ENCODE measurements around the gene GRM7. TPM values are rescaled to one million over a fixed set of nuclear protein-coding genes. Genes with fewer than 3 reads are reported as not detected.

Gene GRM7
- total and polyA plus RNA-seq, 2 of the 4 experiments (the other 2 are of a cell fraction): not detected

- Histone ChIP-seq H3K9me1 (ENCODE audit: insufficient read depth, low read length) (no peaks in the 10 kb centered on the region), H3K4ac (ENCODE audit: low read depth, low read length) (no peak overlapping the region), H3K56ac (ENCODE audit: extremely low read depth, insufficient read depth, low read length) (no peak overlapping the region), H2AK9ac (replicated peaks; ENCODE audit: low read depth, low read length, poor library complexity) (no peak overlapping the region), H2BK120ac (ENCODE audit: low read depth, low read length) (no peak overlapping the region), H2BK15ac (ENCODE audit: low read depth, low read length) (no peak overlapping the region), H3K4me2 (ENCODE audit: low read depth, low read length) (no peak overlapping the region), H2AFZ (replicated peaks; ENCODE audit: low read length, poor library complexity) (no peak overlapping the region), H3K9me3 (ENCODE audit: control insufficient read depth, insufficient read depth, low read length) (peaks cover 5% of the 10 kb centered on the region), H2AK5ac (ENCODE audit: low read depth, low read length) (no peak overlapping the region), H2BK20ac (ENCODE audit: low read depth, low read length) (no peak overlapping the region), H4K5ac (ENCODE audit: low read depth, low read length) (no peak overlapping the region), H3K14ac (replicated peaks; ENCODE audit: low read depth, low read length) (no peak overlapping the region), H2BK5ac (ENCODE audit: low read depth, low read length, poor library complexity, severe bottlenecking) (no peak overlapping the region), H3K79me1 (ENCODE audit: low read depth in 1 of 2, low read length in 2 of 2) (no peaks in the 10 kb centered on the region), H4K8ac (ENCODE audit: low read depth in 2 of 2, low read length in 2 of 2) (no peak overlapping the region), H4K91ac (ENCODE audit: insufficient read depth, low read depth, low read length) (no peak overlapping the region), H3K36me3 (ENCODE audit: control insufficient read depth, insufficient read depth, low read length) (no peaks in the 10 kb centered on the region), H3K27ac (ENCODE audit: insufficient read depth, low read length) (no peak overlapping the region), H3K27me3 (ENCODE audit: control insufficient read depth, insufficient read depth, low read length) (no peaks in the 10 kb centered on the region), H3K9ac (ENCODE audit: low read depth, low read length) (no peak overlapping the region), H3K23ac (ENCODE audit: low read depth, low read length) (no peak overlapping the region), H3K4me1 (ENCODE audit: control insufficient read depth, insufficient read depth, low read length) (no peaks in the 10 kb centered on the region), H3K4me3 (ENCODE audit: insufficient read depth, low read depth, low read length) (no peak overlapping the region), H3K18ac (ENCODE audit: low read depth, low read length) (no peak overlapping the region), H4K20me1 (ENCODE audit: insufficient read depth, low read length) (no peaks in the 10 kb centered on the region)
- in situ Hi-C loops (cut with MboI; ENCODE audit: low sequenced_read_pairs): no loop called here
- dilution Hi-C loops (cut with HindIII; ENCODE audit: low sequenced_read_pairs, unreplicated experiment): no loop called here
- ChIA-PET CTCF (no interaction called here), POLR2A (ENCODE audit: unreplicated experiment) (no interaction called here)
- TF ChIP-seq RCOR1 (IDR thresholded peaks at IDR 0.05; ENCODE audit: insufficient replicate concordance, low read length) (no peak), ELK1 (IDR thresholded peaks at IDR 0.05; ENCODE audit: borderline replicate concordance, low read depth, low read length) (no peak), MAFK (IDR thresholded peaks at IDR 0.05; ENCODE audit: low read depth, low read length) (no peak), NFE2L2 (IDR thresholded peaks at IDR 0.05; ENCODE audit: low read depth, low read length) (no peak), CHD1 (IDR thresholded peaks at IDR 0.05; ENCODE audit: low read depth, low read length) (no peak), SMC3 (IDR thresholded peaks at IDR 0.05; ENCODE audit: low read depth, low read length) (no peak), CEBPB (IDR thresholded peaks at IDR 0.05; ENCODE audit: low read depth, low read length) (no peak), MXI1 (IDR thresholded peaks at IDR 0.05; ENCODE audit: borderline replicate concordance, low read depth, low read length) (no peak), CTCF (conservative IDR thresholded peaks at IDR 0.05; ENCODE audit: low read depth, low read length) (no peak), MAZ (IDR thresholded peaks at IDR 0.05; ENCODE audit: borderline replicate concordance, low read depth, low read length) (no peak), RFX5 (IDR thresholded peaks at IDR 0.05; ENCODE audit: low read depth, low read length) (no peak)
- ATAC-seq (ENCODE audit: low read depth): no peak
- no TSS peak for BruUV-seq (replicated peaks)
- intact Hi-C loops (cut with micrococcal nuclease): no loop called here
- no CpG with 5 or more reads among the region's 2 CpGs for WGBS, 2 experiments (ENCODE audit: extremely low coverage in 2 of 2, insufficient read length in 1 of 2)
- DNase-seq: no peak
Observed at GRCh38 chr3:7618606-7619005, 757.7 kb downstream of the GRM7 start.

All from IMR-90 (cell line).